GOT3 (cell line): ENCODE measurements around the gene MGA.

Experiments used
- DNase-seq: peaks from one replicate; lab custom pipeline; 2025; ENCODE audit warnings: mixed read lengths; lab: John Stamatoyannopoulos, UW

The MGA gene

DNA sequence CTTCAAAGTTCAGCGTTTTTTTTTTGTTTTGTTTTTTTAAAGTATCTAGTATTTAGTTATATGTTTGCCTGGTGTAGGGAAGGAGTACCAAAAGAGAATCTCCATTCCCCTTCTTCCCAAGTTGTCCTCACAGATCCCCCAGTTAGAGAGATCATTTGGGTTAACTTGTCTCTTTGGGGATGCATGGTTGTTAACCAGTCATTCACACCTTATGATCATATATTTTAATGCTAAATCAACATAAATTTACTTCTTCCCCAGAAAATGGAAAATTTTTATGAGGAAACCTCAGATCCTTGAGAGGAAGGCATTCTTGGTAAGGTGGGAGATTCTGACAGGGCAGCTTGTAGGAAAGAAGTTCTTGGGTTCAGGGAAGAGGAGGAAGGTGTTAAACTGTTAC lies 1.5 kb upstream of the MGA start:
- no peak for DNase-seq

DNA sequence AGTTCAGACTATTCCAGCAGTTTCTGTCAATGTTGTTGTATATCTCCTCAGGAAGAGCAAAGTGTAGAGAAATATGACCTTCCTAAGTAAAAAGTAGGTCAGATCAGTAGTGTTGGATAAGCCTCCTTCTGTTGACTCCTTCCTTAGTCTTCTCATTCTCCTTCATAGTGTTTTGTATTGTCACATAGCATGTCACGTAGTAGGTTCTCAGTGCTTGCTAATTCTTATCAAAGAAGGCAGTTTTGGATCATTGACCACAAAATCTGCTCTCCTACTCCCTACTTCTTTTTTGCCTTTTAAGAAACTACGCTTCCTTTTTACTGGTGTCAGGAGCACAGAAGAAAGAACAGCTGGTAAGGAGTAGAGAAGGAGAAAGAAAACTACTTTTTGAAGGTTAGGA lies 1.0 kb upstream of the MGA start:
- no peak for DNase-seq

DNA sequence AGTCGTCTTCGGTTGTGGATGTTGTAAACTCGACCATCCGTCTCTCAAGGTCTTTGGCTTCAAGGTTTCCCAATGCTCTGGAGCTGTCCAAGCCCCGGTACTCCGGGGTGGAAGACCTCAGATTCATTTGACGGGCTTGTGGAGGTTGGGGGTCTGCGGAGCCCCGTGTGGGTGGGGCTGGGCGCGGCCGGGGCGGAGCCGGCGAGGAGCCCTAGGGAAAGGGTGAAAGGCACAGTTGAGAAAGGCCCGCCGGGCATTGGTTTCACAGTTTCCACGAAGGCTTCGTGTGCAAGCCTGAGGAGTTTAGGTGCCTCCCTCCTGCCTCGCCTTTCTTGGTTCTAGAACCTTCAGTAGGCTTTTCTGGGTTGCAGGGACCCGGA lies 360 bp upstream of the MGA start:
- DNase-seq, result no peak

DNA sequence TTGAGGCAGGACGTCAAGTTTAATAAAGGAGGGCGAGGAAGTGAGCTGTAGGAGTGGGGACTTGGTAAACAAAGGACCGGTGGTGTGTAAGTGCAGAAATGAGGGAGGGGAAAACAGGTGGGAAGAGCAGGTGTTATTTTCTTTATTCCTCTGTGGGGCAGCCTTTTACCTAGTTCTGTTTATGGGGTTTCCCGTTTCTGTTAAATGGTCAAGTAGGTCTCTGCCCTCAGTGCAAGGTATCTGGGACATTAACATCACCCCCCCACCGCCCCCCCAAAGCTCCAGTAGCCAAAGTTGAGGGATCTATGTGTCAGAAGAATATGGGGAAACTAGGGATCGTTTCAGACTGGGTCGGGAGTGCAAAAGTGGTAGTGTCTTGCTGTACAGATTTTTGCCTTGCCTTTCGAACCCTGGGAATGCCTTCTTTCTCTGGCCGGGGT lies 893 bp downstream of the MGA start:
- DNase-seq, result no peak

DNA sequence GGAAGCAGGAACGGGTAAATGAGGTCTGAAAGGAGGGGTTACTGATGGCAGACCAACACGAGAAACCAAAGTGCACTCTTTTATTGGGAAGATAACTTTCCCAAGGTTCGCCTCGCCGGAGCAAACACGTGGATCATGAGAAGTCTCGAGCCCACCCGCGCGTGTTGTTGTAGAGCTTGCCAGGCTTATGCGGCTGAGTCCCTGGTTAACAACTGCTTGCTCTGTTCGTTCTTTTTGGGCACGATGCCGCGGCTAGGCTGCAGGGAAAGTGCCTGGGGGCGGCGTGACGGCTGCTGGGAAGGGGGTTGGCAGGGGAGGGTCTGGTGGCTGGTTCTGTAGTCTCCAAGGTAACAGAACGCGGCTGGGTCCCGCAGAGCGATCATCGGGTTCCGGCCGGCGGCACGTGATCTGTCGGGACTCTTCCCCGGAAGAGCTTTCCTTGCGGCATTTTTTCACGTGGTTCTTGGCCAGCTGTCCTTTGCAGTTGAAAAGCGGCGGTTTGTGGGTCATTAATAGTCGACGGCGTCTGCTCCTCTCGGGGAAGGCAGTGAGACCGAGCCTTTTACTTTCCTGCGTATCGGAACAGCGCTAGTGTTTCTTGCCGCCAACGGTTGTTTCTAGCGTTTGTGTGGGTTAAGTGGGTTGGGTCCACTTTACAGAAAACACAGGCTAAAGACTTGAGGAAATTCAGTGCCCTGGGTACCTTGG lies 1.5 kb downstream of the MGA start:
- DNase-seq, result no peak

DNA sequence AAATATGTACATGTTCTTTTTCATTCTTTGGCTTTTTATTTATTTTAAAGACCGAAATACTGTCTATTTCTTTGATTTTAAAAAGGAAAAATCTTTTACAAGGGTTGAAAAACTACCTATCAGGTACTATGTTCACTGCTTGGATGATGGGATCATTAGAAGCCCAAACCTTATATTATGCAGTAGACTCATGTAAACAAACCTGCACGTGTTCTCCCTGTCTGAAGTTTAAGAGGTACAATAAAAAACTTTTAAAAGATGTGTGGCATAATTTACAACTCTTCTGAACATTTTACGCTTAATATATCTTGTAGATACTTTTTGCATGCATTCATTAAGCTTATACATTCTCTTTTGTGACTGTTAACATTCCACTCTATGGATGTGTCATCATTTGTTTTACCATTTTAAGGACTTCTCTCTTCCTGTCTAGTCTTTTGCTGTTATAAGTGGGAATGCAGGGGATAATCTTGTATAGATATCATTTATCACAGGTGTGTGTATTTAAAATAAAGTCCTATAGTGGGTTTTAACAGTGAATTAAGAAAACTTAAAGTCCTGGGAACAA lies 6.2 kb downstream of the MGA start:
- DNase-seq, result no peak

DNA sequence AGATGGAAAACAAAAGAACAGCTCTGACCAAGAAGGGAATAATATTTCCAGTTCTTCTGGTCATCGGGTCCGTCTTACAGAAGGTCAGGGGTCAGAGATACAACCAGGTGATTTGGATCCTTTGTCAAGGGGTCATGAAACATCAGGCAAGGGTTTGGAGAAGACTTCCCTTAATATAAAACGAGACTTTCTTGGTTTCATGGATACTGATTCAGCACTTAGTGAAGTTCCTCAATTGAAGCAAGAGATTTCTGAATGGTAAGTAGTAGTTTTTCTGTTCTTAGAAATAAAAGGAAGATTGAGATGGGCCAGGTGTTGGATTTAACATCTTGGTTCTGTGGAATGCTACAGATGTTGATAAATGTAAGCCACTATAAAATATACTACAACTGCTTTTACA lies 9.5 kb downstream of the MGA start:
- DNase-seq, result no peak

DNA sequence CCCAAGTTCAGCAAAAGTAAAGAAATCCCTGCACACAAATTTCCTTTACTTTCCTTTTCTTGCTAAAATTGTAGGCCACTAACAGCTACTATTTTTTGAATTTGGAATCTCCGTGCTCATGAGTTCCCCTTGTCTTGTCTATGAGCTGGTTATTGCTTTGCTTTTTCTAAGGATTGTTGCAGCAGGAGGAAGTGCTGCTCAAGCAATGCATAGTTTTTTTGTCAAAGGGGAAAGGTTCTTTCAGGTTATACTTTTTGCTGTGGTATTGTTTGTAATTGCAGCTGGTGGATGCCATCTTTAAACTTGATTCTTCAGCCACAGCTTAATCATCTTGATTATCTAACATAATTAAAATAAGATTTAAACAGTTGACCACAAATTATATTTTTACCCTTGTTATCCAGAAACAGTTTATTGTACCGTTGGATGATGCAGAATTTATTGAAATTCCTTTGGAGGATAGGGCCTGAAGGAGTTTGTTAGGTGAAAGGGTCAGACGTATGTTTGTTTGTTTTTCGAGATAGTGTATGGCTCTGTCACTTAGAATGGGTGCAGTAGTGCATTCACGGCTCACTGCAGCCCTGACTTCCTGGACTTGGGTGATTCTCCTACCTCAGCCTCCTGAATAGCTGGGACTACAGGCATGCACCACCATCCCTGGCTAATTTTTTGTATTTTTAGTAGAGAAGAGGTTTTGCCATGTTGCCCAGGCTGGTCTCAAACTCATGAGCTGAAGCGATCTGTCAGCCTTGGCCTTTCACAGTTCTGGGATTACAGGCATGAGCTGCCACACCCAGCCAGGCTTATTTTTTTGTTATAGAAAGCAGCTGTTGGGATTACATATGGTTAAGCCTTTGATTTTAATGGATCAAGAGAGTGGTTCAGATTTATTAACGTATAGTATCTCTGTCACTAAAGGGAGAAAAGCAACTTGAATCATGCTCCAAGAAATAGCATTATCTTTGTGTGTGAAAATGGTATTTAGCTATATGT lies 11.7 kb downstream of the MGA start:
- DNase-seq, result no peak

DNA sequence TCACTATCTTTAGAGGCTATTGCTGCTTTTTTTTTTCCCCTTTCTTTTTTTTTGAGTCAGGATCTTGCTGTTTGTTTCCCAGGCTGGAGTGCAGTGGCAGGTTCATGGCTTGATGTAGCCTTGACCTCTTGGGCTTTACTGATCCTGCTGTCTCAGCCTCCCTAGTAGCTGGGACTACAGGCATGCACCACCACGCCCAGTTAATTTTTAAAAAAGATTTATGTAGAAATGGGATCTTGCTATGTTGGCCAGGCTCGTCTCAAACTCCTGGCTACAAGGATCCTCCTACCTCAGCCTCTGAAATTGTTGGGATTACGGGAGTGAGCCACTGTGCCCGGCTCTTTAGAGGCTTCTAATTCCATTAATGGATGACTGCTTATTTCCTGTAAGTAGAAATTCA lies 15.1 kb downstream of the MGA start:
- no peak for DNase-seq

DNA sequence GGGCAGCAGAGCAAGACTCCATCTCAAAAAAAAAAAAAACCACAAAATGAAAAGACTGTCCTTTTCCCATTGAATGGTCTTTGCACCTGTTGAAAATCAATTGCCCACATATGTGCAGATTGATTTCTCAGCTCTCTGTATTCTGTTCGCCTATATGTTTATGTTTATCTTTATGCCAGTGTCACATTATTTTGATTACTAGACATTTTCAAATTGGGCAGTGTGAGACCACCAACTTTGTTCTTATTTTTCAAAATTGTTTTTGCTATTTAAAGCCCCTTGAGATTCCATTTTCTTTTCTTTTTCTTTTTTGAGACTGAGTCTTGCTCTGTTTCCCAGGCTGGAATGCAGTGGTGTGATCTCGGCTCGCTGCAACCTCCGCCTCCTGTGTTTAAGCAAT lies 18.5 kb downstream of the MGA start:
- no peak for DNase-seq

DNA sequence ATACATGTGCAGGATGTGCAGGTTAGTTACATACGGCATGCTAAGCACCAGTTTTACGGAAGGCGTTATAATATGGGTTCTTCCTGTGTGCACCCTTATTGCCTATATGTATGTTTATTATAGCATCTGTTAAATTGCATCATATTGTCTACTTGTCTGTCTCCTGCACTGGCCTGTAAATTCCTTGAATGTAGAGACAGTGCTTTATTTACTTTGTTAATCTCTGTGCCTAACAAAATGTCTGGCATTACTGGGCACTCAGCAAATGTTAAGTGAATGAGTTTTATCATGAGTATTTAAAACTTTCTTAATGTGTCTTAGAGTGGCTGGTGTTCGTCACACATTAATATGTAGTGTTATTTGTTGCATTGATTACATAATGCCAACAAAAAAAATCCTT lies 23.8 kb downstream of the MGA start:
- no peak for DNase-seq

DNA sequence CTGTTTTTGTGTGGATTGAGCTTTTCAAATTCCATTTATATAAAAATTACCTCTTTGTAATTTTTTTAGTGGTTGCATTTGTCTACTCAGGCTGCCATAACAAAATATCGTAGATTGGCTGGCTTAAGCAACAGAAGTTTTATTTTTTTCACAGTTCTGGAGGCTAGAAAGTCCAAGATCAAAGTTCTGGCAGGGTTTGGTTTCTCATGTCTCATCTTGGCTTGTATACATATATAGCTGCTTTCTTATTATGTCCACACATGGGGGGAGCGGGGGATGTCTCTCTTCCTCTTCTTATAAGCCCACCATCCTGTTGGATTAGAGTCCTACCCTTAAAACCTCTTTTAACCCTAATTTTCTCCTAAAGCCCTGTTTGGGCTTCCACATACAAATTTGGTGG lies 28.5 kb downstream of the MGA start:
- no peak for DNase-seq

DNA sequence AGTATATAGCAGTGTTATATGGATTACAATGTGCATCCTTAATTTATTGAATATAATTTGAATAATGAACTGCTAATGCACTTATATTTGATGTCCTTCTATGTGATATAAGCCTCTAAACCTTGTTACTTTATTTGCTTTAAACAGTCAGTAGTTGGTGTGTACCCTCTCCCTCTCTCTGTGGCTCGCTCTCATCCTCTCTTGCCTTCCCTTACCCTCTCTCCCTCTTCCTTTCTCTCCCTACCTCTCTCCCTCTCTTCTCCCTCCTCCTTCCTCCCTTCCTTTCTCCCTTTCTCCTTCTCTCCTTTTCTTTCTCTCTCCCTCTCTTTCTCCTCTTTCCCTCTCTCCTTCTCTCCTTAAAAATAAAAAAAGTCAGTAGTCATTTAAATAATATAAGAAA lies 28.9 kb downstream of the MGA start:
- DNase-seq, result no peak

DNA sequence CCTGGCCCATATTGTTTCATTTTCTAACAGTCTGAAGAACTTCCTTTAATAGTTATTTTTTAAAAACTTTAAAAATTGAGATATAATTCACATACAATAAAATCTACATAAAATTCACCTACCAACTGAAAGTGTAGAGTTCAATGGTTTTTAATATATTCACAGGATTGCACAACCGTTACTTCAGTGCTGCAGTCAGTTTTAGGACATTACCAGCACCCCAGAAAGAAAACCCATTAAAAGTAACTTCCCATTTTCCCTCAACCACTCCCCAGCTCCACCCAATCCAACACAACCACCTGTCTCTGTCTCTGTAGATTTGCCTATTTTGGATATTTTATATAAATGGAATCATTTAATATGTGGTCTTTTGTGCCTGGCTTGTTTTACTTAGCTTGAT lies 29.6 kb downstream of the MGA start:
- DNase-seq, result no peak

DNA sequence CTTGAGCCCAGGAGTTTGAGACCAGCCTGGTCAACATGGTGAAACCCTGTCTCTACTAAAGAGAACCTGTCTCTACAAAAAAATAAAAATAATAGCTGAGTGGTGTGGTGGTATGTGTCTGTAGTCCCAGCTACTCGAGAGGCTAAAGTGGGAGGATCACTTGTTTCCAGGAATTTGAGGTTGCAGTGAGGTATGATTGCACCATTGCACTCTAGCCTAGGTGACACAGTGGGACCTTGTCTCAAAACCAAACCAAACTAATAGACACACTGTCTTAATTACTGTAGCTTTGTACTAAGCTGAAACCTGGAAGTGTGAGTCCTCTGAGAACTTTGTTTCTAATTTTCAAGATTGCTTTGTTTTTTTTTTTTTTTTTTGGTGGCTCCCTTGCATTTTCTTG lies 30.4 kb downstream of the MGA start:
- DNase-seq, result no peak

DNA sequence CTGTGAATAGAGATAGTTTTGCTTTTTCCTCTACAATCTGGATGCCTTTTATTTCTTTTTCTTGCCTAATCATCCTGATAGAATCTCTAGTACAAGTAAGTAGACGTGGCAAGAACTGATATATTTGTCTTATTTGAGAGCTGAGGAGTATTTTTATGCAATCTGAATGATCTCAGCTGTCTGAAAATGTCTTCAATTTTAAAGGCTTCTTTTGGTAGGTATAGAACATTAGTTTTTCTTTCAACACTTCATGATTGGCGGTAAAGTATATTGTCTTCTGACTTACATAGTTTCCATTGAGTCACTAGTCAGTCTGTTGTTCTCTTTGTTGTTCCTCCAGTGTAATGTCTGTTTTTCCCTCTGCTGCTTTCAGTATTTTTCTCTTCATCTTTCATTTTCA lies 31.3 kb downstream of the MGA start:
- no peak for DNase-seq

DNA sequence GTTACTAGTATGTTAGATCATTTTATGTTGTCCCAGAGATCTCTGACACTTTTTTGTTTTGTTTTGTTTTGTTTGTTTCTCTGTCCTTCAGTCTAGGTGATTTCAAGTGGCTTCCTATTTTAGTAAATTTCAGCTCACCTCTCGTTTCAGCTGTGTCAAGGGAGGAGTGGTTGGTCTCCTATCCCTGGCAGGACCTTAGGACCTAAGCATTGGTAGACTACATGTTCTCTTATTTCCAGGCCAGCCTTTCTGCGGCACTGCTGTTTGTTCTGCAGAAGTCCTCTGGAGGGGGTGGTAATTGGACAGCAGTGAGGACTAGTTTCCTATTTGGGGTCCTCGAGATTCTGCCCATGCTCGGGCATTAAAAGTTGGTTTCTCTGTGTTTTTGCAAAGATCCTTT lies 31.8 kb downstream of the MGA start:
- no peak for DNase-seq

DNA sequence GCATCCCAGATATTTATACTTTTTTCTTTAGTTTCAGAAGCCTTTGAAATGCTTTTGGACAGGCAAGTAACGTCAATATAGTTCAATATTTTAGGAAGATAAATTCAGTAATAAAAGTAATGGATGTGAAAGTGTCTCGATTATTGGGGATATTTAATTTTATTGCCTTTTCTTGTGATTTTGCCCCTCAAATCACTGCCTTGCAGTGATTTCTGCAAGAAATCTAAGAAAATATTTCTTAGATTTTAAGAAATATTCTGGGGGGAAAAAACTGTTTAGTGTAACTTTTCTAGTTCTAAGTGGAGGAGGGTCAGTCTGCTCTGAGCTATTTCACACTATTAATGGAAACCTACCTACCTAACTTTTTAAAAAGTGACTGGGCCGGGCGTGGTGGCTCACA lies 33.6 kb downstream of the MGA start:
- DNase-seq, result no peak

DNA sequence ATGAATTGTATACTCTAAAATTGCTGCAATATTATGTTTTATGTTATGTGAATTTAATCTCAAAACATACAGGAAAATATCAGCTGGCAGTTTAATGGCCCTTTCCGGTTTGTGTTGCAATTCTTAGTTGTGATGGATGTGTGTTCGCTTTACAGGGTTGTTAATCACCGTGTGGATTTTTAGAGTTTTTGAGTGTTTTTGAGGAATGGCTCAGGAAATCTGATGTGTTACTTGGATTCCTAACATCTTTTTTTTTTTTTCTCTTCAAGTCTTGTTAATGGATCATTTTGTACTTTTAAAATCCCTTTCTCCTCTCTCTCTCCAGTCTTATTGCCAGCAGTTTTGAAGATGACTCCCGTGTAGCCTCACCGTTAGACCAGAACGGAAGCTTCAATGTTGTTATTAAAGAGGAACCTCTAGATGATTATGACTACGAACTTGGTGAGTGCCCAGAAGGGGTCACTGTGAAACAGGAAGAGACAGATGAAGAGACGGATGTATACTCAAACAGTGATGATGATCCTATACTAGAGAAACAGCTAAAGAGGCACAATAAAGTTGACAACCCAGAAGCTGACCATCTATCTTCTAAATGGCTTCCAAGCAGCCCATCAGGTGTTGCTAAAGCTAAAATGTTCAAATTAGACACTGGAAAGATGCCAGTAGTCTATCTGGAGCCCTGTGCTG lies 35.7 kb downstream of the MGA start:
- no peak for DNase-seq

DNA sequence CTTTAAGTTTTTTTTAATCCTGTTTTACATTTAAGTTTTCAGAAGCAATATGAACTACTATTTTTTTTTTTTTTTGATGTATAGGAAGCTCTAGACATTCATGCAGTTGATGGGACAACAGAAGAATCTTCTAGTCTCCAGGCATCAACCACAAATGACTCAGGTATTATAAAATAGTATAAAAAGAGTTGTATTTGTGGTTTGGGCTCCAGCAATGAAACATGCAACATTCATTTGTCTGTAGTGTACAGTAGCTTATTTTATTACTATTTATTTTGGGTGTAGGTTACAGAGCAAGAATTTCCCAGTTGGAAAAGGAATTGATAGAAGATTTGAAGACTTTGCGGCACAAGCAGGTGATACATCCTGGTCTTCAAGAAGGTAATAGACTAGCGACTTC lies 38.6 kb downstream of the MGA start:
- DNase-seq, result no peak

DNA sequence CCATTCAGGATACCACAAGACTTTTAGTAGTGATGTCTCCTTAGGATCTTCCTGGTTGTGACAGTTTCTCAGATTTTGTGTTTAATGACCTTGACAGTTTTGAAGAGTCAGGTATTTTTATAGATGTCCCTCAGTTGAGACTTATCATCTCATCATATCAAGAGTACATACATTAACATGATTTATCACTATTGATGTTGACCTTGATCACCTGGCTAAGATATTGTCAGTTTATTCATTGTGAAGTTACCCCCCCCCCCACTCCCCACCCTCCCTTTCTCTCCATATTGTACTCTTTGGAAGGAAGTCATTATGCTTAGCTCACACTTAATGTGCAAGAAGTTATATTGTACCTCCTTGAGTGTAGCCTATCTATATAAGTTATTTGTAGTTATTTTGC lies 42.9 kb downstream of the MGA start:
- DNase-seq, result no peak

DNA sequence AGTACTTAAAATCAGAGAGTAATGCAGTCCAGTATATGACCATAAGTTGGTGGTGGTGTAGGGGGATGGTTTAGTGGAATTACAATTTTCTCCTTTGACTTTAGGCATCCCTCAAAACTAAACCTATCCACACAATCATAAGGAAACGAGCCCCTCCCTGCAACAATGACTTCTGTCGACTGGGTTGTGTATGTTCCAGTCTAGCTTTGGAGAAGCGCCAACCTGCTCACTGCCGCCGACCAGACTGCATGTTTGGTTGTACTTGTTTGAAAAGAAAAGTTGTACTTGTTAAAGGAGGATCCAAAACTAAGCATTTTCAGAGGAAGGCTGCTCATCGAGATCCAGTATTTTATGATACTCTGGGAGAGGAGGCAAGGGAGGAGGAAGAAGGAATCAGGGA lies 52.8 kb downstream of the MGA start:
- DNase-seq, result no peak

DNA sequence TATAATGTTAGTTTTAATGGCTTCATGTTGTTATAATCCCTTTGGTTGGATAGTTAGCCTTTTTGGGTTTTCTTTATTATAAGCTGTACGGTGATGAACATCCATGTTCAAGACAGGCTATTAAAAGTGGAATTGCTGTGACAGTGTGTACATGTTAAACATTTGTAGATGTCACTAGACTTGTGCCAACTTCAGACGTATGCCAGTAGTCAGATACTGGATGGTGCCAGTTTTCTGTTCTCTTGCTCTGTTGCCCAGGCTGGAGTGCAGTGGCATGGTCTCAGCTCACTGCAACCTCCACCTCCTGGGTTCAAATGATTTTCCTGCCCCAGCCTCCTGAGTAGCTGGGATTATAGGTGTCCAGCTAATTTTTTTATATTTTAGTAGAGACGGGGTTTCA lies 54.1 kb downstream of the MGA start:
- DNase-seq, result no peak
